CD1c-positive myeloid dendritic cell (primary cell): ENCODE measurements around the gene FAM83G.
A peak's percentile ranks its signal among the peaks of the same experiment; 100 is the strongest.
"Not testable (repeated sequence)": the region's sequence is repeated elsewhere in the genome, so short reads cannot be mapped to it uniquely, and the experiment has no call there.

Source experiments
- DNase-seq: peaks from one replicate; pipeline ENCODE4 v3.0.0-alpha.2; 2016; ENCODE audit errors: extremely low spot score

Gene FAM83G

DNA sequence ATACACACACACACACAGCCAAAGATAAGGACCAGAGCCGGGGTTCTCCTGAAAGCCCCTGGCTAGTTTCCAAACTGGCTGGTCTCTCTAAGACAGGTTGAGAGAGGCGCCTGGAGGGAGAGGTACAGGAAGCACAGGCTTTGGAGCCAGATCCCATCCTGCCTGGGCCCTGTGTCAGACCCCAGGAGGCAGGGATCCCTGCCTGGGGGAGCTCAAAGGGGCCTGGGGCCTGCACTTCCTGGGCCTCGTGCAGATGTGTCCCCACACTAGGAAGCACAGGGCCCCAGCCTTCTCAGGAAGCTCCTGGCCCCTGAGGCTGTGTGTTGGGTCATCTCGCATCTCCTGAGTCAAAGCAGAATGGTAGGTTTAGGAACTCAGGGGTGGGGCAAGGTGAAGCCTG is 36.6 kb downstream of the FAM83G start:
- DNase-seq, result no peak

DNA sequence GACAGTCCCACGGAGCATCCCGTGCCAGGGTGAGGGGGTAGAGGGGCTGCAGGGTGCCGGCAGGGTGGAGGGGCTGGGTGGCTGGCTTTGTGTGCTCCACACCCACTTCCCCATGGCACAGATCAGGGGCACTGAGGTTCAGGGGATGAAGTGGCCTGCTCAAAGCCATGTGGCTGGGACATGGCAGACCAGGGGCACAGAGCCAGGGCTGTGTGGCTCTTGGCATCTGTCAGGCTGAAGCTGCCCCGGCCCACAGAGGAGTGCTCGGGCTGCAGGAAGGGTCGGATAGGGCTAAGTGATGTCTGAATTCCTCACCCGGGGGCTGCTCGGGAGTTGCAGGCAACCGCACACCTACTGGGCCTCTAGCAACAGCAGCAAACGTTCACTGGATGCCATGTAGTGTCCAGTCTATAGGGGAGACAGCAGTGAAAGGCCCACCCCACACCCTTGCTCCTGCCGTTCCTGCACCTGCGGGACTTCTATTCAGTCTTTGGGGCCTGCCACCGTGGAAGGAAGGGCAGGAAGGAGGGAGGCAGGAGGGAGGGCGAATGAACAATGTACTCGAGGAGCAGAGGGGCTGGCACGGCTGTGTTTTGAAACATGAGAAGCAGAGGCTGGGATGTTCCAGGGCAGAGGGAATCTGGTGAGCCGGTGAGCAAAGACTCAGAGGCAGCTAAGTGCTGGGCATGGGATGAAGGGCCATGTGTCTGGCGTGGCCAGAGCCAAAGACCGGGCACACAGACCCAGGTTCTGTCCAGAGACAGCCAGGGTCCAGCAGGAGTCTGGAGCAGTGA is 37.5 kb downstream of the FAM83G start:
- no peak for DNase-seq

DNA sequence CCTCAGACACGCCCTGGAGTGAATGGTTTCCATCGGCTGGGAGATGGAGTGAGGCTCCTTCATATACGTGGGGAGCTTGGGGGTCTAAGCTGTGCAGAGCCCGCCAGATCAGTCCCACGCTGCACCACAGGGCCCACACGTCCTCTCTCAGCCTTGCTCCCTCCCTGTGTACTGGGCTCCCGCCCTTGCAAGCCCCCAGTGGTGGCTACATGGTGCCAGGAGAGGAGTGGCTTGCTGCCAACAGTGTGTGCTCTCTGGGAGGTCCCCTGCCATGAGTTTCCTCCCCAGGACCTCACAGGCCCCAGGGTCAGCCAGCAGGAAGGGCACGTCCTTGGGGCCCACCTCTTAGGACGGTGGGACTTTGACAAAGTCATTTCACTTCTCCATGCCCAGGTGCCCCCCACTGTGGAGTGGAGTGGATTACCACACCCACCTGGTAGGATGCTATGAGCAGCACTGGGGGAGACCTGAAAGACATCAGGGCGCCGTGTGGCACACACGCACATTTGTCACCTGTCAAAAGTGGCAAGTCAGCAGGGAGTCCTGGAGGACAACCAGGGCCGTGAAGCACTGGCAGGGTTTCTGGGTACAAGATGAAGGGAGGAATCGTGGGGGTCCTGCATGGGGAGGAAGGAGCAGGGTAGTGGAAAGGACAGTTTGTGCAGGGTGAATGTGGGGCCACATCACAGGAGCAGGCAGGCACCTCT is 38.9 kb downstream of the FAM83G start:
- DNase-seq, result no peak

DNA sequence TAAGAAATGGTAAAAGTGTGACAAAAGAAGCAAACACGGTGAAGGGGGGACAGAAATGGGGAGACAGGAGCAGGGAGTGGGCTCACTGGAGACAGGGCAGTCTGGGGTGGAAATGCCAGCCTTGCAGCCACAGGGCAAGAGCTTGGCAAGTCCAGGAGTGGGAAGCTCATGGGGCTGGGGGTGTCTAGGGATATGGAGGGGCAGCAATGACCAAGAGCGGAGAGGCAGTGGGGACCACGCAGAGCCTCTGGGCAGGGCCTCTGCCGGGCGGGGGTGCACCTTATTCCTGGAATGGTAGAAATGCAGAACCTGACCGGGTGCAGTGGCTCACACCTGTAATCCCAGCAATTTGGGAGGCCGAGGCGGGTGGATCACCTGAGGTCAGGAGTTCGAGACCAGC is 40.0 kb downstream of the FAM83G start:
- DNase-seq, result no peak

DNA sequence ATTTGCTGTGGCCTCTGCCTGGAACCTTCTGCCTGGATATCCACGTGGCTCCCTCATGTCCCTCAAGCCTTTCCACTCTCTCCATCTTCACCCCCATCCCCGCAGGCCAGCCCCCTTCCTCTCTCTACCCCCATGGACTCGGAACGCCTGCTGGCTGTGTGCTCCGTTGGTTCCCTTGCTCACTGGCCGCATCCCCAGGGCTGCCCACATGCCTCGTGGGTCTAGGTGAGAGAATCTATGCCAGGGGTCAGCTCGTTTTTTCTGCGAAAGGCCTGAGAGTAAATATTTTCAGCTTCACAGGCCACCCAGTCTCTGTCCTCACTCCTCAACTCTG is 40.6 kb downstream of the FAM83G start:
- no peak for DNase-seq

DNA sequence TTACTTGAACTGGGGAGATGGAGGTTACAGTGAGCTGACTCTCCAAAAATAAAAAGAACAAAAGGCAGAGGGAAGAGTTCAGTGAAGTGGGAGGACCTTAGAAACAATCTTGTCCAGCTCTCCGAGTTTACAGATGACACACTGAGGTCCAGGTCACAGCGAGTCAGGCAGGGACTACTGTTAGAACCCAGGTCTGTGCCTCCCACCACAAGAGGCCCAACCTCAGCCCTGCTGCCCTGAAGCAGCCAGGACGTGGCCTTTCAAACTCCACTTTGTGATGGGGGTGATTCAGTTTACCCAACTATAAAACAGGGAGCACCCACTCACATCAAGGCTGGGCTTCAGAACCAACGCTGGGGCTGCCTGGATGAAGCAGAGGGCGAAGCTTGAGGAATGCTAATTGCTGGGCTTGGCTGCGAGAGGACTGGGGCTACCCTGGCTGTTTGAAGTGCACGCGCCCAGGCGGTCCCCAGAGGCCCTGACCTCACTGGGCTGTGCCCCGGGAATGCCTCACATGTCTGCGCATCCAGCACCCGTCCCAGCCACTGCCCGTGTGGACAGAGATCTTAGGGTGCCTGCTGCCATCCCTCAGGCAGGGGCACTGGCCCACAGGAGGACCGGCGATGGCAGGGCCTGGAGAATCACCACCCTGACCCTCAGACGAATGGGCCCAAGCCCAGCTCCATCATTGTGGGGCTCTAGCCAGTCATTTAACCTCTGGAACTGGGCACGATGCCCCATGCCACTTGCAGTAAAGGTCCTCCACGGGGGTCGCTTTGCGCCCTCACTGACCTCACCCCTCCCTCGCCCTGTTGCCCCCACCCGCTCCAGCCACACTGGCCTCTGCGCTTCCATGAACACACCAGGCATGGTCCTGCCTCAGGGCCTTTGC is 41.2 kb downstream of the FAM83G start:
- DNase-seq, result no peak

DNA sequence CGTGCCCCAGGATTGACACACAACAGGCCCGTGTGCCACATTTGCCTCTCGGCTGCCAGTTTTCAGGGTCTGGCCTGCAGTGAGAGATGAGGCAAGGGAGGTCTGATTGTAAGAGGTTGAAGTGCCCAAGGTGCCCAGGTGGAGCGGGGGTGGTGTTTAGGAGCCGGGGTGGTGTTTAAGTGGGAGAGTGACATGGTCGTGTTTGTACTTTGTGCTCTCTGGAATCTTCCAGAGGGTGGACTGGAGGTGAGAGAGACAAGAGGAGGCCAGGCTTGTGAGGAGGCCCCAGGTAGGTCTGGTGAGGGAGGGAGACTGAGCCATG is 42.1 kb downstream of the FAM83G start:
- DNase-seq, result no peak

DNA sequence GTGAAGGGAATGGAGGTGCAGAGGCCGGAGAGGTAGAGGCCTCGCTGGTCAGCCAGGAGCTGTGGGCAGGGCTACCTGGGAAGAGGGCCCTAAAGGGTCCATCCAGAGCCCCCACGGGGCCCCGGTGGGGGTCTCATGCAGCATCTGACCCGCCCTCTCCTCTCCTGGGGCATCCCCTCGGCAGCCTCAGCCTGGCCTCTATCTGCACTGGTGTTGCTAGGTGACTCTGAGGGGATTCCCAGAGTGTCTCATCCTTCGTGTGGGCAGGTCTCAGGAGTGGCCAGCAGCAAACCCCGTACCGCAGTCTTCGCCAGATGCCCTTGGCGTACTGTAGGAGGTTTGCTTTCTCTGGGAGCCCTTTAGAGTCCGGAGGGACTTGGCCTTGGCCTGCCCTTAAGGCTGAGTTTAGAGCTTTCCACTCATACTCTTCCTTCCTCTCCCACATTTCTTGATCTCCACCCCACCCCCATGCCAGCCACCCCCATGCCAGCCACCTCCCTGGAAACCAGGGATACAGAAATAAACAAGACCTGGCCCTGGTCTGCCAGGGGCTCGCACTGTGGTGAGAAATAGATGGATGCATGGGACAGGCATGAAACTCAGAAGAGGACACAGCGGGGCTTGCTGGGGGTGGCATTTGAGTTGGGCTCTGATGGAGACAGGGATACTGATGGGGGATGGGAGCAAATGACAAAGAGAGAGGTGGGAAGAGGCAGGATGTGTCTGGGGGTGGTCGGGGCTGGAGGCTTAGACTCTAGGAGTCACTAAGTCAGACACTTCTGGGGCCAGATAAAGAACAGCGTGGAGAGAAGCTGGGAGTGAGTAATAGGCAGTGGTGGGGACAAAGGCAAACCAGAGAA is 42.7 kb downstream of the FAM83G start:
- DNase-seq, result no peak

DNA sequence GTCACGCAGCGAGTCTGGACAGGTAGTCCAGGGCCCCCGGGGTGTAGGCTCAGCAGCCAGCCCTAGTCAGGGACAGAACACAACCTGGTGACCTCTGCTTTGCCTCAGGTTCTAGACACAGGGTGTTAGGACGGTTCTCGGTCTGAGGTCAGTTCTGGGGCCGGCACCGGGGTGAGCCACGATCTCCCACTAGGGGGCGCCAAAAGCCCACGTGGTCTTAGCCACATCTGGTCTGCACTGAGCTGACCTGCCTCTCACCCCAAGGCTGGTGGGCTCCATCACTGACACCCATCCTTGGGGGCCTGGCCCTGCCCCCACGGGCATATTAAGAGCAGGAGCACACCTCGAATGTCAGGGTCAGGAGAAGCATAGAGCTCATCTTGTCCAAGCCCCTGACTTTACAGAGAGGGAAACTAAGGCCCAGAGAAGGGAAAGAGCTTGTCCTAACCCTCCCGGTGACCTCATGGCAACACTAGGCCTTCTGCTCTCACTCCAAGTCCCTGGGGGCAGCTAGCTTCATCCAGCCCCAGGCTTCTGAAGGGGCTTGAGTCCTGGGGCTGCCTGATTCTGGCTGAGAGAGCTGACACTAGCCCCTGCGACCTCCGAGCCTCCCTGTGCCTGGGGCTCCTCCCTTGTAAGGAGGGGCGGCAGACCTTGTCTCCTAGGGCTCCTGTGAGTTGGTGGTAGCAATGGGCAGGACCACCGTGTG is 43.6 kb downstream of the FAM83G start:
- peak; percentile 81 for DNase-seq

DNA sequence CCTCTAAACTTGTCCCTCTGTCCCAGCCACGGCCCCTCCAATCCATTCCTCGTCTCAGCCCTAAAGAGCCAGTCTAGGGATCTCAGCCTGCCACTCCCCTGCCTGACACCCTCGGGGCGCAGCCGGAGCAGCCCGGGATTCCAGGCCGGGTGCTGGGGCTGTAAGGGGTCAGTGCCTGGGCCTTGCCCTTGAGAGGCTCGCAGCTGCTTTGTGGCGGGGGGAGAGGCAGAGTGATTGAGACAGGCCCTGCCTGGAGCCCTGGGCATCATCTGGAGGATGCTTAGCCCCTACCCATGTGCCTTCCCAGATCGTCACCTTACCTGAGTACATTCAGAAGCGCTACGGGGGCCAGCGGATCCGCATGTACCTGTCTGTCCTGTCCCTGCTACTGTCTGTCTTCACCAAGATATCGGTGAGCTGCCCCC is 44.3 kb downstream of the FAM83G start:
- no peak for DNase-seq

DNA sequence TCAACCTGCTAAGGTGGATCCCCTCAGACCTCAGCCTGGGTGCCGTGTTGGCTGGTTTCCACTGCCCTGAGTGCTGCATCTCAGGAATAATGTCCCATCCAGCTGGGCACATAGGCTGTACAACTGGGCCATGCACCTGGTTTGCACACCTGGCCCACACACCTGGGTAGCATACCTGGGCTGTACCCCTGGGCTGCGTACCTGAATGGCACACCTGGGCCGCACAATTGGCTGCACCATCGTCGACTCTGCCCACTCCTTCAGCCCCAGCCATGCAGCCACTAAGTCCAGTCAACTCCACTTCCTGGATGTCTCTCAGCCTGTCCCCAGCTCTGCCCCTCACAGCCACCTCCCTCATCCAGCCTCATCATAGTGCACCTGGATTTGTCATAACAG is 44.7 kb downstream of the FAM83G start:
- DNase-seq, result no peak

DNA sequence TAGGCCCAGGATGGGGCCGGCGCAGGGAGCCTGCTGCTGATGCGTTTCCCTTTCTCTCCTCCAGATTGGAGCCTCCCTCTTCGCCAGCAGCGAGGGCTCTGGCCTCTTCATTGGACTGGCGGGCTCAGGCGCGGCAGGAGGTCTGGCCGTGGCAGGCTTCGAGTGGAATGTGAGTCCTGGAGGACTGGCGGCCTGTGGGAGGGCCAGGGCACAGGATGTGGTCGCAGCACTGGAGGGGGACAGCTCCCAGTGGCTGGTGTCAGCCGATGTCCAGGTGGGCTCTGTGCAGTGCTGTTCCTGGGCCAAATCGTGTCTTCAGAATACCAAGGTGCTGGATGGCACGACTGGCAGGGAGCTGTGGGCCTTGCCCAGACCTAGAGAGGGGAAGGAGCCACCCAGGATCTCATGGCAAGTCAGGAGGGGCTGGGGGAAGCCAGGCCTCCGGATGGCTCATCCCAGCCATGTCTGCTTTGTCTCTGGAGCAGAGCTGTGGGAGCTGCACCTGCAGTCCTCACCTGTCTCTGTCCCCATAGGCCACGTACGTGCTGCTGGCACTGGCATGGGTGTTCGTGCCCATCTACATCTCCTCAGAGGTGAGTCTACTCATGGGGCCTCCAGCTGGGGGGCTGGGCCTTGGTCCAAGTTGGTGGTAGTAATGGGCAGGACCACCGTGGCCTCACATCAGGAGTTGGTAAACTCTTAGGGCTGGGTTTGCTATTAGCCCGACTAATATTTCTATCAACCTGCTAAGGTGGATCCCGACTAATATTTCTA is 45.3 kb downstream of the FAM83G start:
- DNase-seq, result no peak

DNA sequence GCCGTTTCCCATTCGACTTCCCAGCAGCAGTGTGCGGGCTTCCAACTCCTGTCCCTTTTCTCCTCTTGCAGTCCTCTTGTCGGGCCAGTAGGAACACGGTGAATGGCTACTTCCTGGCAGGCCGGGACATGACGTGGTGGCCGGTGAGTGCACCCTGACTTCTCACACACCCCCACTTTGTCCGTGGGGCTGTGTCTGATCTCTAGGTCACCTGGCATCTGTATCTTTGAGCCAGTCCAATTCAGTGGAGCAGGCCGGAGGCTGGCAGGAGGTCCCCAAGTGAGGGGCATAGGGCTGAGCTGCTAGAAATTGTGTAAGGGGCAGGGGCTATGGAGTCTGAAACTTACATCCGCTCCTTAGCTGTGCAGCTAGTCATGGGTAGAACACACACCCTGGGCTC is 46.0 kb downstream of the FAM83G start:
- DNase-seq, result no peak

DNA sequence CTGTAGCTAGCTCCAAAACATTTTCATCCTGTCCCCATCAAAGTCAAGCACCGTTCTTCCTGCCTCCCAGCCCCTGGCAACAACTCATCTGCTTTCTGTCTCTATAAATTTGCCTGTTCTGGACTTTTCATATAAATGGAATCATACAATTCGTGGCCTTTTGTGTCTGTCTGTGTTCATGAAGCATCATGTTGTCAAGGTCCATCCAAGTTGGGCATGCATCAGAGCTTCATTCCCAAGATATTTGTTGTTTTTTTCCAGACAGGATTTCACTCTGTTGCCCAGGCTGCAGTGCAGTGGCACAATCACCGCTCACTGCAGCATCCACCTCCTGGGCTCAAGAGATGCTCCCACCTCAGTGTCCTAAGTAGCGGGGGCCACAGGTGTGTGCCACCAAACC is 46.7 kb downstream of the FAM83G start:
- no peak for DNase-seq

DNA sequence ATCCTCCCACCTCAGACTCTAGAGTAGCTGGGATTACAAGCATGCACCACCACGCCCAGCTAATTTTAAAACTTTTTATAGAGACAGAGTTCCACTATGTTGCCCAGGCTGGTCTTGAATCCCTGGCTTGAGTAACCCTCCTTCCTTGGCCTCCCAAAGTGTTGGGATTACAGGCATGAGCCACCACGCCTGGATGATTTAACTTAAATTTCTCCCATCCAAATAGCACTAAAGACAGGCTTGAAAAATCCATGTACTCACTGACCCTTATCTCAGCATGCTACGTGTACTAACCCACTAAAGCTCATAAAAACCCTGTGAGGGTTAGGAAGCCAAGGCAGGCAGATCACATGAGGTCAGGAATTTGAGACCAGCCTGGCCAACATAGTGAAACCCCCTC is 48.0 kb downstream of the FAM83G start:
- DNase-seq, result no peak

DNA sequence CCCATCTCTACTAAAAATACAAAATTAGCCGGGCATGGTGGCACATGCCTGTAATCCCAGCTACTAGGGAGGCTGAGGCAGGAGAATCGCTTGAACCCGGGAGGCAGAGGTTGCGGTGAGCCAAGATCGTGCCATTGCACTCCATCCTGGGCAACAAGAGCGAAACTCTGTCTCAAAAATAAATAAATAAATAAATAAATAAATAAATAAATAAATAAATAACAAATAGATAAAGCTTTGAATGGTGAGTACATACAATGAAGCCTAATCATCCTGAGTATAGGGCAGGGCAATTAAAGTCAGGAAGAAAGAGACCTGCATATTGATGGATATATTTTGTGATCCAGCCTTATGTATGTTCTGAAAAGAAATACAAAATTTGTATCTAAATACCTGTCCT is 48.5 kb downstream of the FAM83G start:
- not testable (repeated sequence) for DNase-seq

DNA sequence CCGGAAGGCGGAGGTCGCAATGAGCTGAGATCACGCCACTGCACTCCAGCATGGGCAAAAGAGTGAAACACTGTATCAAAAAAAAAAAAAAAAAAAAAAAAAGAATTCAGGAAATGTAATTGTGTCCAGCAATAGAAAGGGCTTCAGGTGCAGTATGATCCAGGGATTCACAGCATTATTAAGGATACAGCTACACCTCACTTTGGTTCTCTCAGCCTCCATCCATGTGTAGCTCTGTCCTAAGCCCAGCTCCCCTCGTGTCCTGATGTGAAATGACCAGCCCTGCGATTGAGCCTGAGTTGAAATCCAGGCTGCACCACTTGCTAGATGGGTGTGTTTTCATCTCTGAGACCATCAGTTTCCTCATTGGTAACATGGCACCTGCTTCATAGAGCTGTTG is 49.6 kb downstream of the FAM83G start:
- no peak for DNase-seq

DNA sequence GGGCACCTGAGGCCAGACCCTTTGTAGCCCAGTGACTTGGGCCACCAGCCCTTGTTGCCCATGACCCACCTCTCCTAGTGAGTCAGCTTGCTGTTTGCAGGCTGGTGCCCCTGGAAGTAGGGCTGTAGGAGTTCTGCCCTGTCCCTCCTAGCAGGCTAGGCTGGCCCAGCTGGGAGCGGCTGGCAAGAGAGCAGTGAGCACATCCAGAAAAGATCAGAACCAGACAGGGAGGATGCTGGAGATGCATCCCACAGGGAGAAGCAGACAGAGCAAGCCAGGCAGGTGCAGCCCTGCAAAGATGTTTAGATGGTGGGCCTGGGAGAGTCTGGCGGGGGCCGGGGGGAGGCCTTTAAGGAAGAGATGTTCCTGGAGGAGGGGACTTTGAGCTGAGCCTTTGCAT is 50.2 kb downstream of the FAM83G start:
- no peak for DNase-seq

DNA sequence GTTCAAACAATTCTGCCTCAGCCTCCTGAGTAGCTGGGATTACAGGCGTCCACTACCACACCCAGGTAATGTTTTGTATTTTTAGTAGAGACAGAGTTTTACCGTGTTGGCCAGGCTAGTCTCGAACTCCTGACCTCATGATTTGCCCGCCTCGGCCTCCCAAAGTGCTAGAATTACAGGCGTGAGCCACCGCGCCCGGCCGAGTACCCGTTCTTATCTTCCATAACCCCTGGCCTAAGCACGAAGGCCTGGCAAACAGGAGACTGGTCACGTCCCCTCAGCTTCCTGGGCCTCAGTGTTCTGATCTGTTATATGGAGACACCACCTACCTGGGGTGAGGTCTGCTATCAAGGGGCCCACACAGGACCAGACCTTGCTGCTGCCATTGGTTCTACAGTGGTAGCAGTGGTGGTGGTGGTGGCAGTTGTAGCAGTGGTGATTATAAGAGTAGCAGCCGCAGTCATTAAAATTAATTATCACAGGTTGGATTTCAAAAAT is 51.3 kb downstream of the FAM83G start:
- DNase-seq, result no peak
